Measurements from ENCODE around the gene CAMK2N1.

Gene CAMK2N1

DNA sequence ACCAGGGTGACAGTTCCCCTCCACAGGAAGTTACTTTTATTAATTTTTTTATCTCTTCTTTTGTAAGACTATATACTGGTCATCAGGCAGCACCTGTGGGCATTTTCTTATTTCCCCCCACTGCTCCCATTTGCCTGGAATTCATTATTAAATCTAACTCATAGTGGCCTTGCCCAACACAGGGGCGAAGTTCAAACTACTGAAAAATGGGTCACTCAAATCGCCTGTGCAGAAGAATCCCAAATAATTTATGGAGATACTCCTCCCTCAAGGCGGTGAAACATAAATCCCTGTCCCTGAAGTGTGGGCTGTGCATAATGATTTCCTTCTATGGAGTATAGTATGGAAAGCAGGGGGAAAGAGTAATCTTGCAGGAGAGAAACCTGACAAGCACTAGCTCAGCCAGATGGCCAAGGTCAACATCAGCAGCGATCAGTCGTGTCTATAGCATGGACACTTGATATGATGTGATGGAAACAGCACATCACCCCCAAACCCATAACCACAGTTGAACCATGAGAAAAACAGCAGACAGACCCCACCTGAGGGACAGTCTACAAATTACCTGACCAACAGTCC lies 7.9 kb downstream of the CAMK2N1 start:
- DNase-seq: no peak

GRCh38 chr1:20477348-20478056 lies 8.5 kb downstream of the CAMK2N1 start:
- peak; percentile 12 for DNase-seq

- DNase-seq: no peak
Observed at GRCh38 chr1:20476265-20477038, 9.6 kb downstream of the CAMK2N1 start.

DNA sequence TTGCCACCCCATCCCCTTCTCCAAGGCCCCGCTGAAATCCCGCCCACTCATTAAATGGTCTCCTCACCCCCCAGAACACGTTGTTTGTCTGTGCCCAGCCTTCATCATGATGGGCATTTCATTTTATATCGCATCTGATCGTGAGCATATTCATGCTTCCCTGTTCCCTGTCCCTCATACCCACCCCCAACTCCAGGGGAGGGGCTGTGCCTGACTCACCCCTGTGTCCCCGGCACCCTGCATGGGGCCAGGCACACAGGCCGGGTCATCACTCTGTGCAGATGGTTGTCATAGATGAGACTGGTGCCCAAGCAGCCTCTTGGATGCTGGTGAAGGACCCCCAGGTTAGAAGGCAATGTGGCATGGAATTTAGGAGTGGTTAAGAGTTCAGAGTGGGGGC lies 11.0 kb downstream of the CAMK2N1 start:
- DNase-seq: no peak

- no peak for DNase-seq
Observed at GRCh38 chr1:20474333-20474975, 11.6 kb downstream of the CAMK2N1 start.

- no peak for DNase-seq
Observed at GRCh38 chr1:20473894-20474293, 12.1 kb downstream of the CAMK2N1 start.

DNA sequence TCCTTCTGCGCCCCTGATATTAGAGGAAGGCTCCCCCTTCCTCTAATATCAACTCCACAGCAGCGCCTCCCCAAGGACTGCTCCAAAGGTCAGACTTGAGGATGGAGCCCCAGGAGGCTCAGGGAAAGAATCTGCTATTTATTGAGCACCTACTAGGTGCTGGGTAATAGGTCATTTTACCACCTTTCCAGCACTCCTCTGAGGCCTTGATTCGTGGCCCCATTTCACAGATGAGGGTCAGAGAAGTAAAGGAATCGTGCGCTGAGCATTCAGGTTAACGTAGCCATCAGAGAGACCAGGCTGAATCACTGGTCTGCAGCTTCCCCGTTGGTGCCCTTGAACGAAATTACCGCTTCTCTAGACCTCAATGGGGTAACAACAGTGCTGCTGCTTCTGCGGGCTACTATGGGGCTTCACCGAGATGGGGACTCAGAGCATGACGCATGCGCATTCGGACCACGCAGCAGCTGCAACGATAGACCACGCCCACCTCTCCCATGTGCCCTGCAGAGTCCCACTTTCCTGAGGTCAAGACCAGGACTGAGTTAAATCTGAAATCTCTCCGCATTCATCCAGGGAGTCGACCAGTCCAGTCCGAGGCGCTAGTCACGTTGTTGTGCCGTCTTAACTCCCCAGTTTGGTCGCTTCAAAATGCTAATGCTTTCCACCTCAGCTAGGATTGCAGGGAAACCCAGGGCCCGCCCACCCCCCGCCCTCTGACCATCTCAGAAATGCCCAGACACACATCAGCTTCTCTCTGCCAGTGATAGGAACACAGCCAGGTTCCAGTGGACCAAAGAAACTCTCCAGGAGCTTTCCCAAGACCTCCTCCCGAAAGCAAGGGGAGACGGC lies 12.9 kb downstream of the CAMK2N1 start:
- peak; percentile 54 for DNase-seq

GRCh38 chr1:20472121-20472520 lies 13.9 kb downstream of the CAMK2N1 start:
- no peak for DNase-seq

GRCh38 chr1:20470194-20470593 lies 15.8 kb downstream of the CAMK2N1 start:
- DNase-seq: no peak

GRCh38 chr1:20469406-20470076 lies 16.5 kb downstream of the CAMK2N1 start:
- DNase-seq: no peak

DNA sequence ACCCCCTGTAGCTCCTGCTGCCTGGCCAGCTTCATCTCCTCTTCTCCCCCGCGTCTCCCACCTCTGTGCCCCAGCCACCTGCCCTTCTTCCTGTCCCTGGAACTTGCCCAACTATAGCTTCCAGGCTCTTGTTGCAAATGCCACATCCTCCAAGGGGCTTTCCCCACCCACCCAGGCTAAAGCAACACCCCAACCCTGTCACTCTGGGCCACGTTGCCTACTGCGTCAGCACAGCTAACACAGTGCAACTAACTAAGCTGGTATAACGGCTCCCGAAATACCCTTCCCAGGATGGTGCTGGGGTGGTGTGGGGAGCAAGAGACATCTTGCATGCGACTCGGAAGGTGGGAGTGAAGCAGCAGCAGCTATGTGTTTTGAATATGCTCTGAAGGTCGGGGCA lies 19.7 kb downstream of the CAMK2N1 start:
- DNase-seq: no peak

- DNase-seq: no peak
Observed at GRCh38 chr1:20465187-20465586, 20.8 kb downstream of the CAMK2N1 start.

DNA sequence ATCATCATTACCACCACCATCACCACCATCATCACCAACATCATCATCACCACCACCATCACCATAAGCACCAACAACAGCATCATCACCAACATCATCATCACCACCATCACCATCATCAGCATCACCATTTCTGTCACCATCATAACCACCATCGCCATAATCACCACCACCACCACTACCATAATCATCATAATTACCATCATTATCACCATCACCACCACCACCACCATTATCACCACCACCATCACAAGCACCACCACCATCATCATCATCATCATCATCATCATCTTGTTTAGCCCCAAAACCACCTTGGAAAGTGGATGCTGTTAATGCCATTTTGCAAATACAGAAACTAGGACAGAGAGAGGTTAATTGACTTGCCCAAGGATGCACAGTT lies 22.5 kb downstream of the CAMK2N1 start:
- DNase-seq: no peak

DNA sequence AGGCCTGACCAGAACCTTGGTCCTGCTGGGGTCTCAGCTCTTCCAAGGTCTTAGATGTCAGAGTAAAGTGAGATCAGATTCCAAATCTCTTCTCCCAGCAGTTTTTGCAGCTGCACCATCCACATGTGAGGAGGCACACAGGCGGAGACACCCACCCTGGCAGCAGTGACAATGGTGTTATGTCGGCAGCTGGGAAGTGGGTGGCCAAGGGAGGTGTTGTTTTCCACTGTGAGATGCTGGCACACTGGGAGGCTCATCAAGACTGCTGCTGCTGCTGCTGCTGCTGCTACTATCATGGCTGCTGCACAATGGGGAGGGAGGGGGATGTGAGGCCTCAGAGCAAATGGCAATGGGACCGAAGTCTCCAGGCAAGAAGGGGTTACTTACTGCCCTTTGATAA lies 23.6 kb downstream of the CAMK2N1 start:
- no peak for DNase-seq

GRCh38 chr1:20458717-20459116 lies 27.3 kb downstream of the CAMK2N1 start:
- DNase-seq: no peak

DNA sequence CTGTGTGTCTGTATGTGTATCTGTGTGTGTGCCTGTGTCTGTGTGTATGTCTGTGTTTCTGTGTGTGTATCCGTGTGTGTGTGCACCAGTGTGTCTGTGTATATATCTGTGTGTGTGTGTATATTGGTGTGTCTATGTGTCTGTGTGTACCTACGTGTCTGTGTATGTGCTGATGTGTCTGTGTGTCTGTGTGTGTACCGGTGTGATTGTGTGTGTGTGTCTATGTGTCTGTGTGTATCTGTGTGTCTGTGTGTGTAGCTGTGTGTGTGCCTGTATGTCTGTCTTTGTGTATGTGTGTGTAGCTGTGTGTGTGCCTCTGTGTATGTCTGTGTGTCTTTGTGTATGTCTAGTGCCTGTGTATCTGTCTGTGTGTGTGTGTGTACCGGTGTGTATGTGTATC lies 32.0 kb downstream of the CAMK2N1 start:
- DNase-seq: no peak

DNA sequence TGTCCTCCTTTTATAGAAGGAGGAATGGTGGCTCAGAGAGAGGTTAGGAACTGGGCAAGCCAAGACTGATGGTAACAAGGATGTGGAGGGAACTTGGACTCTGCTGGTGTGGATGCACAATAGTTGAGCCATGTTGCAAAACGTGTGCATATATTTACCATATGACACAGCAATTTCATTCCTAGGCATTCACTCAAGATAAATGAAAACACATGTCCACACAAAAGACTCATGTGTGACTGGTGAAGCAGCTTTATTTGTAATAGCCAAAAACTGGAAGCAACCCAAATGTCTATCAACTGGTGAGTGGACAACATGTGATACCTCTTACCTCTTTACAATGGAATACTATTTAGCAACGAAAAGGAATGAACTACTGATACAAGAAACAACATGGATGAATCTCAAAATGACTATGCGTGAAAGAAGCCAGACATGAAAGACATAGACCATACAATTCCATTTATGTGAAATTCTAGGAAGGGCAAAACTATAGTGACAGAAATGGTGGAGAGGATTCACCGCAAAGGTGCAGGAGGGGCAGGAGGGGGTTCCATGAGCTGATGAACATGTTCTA lies 36.2 kb downstream of the CAMK2N1 start:
- peak; percentile 74 for DNase-seq

GRCh38 chr1:20448671-20449071 lies 37.3 kb downstream of the CAMK2N1 start:
- no peak for DNase-seq

- DNase-seq: no peak
Observed at GRCh38 chr1:20447794-20448193, 38.2 kb downstream of the CAMK2N1 start.

DNA sequence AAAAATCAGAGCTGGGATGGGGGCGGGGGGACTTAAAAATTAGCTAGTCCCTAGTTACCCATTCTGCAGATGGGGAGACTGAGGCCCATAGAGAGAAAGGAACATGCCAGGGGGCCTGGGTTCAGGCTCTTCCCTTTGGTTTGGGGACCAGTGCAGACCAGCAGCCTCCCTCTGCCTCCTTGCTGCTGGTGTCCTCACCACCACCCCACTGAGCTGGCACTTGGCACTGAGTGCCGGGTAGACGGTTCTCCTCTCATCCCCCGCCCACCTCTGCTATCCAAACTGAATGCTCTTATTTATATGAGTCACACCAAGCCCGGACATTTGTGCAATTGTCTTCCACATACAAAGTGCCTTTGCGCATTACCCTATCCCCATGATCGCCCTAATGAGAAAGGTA lies 39.2 kb downstream of the CAMK2N1 start:
- no peak for DNase-seq

DNA sequence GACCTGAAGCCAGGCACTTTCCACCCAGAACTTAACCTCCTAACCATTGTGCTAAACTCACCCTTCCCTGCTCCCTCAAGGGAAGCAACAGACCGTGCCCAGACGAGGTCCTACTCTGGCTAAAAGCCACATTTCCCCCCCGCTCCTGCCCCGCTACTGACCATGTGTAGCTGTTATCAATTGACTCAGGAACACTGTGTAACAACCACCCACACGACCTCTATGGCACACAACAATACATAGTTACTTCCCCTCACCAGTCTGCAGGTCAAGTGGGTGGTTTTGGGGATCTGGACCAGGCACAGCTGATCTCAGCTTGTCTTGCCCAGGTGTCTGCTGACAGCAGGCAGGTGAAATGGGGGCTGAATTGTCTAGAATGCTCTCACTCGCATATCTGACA lies 40.1 kb downstream of the CAMK2N1 start:
- DNase-seq: no peak

Data from fibroblast of skin of scalp (primary cell).